Fibroblast of lung (primary cell): ENCODE data around the gene TAS1R3. TPM values are rescaled to one million over a fixed set of nuclear protein-coding genes. Genes with fewer than 3 reads are reported as not detected.

Experiments used
- DNase-seq, 2 donors: peaks; one replicate each; pipeline versions ENCODE4 v3.0.0 to v3.0.0-alpha.2; 2010; ENCODE audit warnings: low read depth in 2 of 2
- H2AFZ ChIP-seq: 2 replicates; pipeline ENCODE4 v1.5.1; 2012; ENCODE audit warnings: low read length, control low read depth, inconsistent platforms
- H3K27ac ChIP-seq: 2 replicates; pipeline ENCODE4 v1.5.1; 2011; ENCODE audit warnings: low read length, control low read depth; ENCODE audit not compliant: insufficient read depth
- H3K27me3 ChIP-seq: 2 replicates; pipeline ENCODE4 v1.5.1; 2011; ENCODE audit warnings: mild to moderate bottlenecking, low read length; ENCODE audit not compliant: control insufficient read depth, insufficient read depth
- H3K36me3 ChIP-seq: 2 replicates; pipeline ENCODE4 v1.5.1; 2011; ENCODE audit warnings: low read length; ENCODE audit not compliant: control insufficient read depth, insufficient read depth
- H3K4me1 ChIP-seq: 2 replicates; pipeline ENCODE4 v1.5.1; 2011; ENCODE audit warnings: low read length; ENCODE audit not compliant: control insufficient read depth, insufficient read depth; ENCODE audit errors: extremely low read depth
- H3K4me2 ChIP-seq: 2 replicates; pipeline ENCODE4 v1.5.1; 2011; ENCODE audit warnings: low read length, control low read depth; ENCODE audit not compliant: insufficient read depth; ENCODE audit errors: extremely low read depth
- H3K4me3 ChIP-seq, 4 experiments: fragments of 200-600 bp in 1 of 4; sonication (generic) in 1 of 4; replicated peaks in 1 of 4; 2 replicates each; pipeline ENCODE4 v1.5.1; 2011 to 2016; ENCODE audit warnings: low read length in 4 of 4, low read depth in 3 of 4, mild to moderate bottlenecking in 3 of 4, control low read depth in 2 of 4, inconsistent platforms in 1 of 4, mixed read lengths in 1 of 4; ENCODE audit not compliant: insufficient read depth in 1 of 4; ENCODE audit errors: control extremely low read depth in 1 of 4
- H3K79me2 ChIP-seq: 2 replicates; pipeline ENCODE4 v1.5.1; 2012; ENCODE audit warnings: mild to moderate bottlenecking, low read length, inconsistent platforms; ENCODE audit not compliant: control insufficient read depth, insufficient read depth
- H3K9ac ChIP-seq: 2 replicates; pipeline ENCODE4 v1.5.1; 2011; ENCODE audit warnings: mild to moderate bottlenecking, low read length, control low read depth; ENCODE audit not compliant: insufficient read depth
- H3K9me3 ChIP-seq: 2 replicates; pipeline ENCODE4 v1.5.1; 2012; ENCODE audit warnings: low read depth, low read length; ENCODE audit not compliant: control insufficient read depth, insufficient read depth
- H4K20me1 ChIP-seq: 2 replicates; pipeline ENCODE4 v1.5.1; 2011; ENCODE audit warnings: low read length; ENCODE audit not compliant: control insufficient read depth, insufficient read depth; ENCODE audit errors: extremely low read depth
- EZH2 ChIP-seq: IDR thresholded peaks from 2 replicates; pipeline ENCODE4 v1.5.1; 2012; ENCODE audit warnings: low read length, control low read depth, mild to moderate bottlenecking; ENCODE audit errors: missing control alignments
- polyA plus RNA-seq, 2 donors: library from polyadenylated mRNA; depleted of rRNA in 1 of 2; stranded (reverse) in 1 of 2; unstranded in 1 of 2; fragments of >200 nt; gene quantifications; 2 replicates each; pipeline ENCODE4 v1.2.1, GENCODE V29; 2011 to 2012; ENCODE audit warnings: missing spikeins in 1 of 2
- total RNA-seq: library from RNA; depleted of rRNA; stranded (reverse); fragments of >200 nt; gene quantifications from 2 replicates; pipeline ENCODE4 v1.2.1, GENCODE V29; 2014
- TF ChIP-seq, protein P1 (sequence below), 2 donors: IDR thresholded peaks in 1 of 2; conservative IDR thresholded peaks in 1 of 2; 1 replicate in 1 of 2; 2 replicates in 1 of 2; pipeline ENCODE4 v1.5.1; 2011 to 2012; ENCODE audit warnings: low read length in 2 of 2, control low read depth in 1 of 2, inconsistent platforms in 1 of 2, low read depth in 1 of 2, mild to moderate bottlenecking in 1 of 2

Gene TAS1R3
- total and polyA plus RNA-seq, 2 donors (not counting 1 experiment from before 2014, with no cell fraction given): 0.02 to 0.17 TPM

DNA sequence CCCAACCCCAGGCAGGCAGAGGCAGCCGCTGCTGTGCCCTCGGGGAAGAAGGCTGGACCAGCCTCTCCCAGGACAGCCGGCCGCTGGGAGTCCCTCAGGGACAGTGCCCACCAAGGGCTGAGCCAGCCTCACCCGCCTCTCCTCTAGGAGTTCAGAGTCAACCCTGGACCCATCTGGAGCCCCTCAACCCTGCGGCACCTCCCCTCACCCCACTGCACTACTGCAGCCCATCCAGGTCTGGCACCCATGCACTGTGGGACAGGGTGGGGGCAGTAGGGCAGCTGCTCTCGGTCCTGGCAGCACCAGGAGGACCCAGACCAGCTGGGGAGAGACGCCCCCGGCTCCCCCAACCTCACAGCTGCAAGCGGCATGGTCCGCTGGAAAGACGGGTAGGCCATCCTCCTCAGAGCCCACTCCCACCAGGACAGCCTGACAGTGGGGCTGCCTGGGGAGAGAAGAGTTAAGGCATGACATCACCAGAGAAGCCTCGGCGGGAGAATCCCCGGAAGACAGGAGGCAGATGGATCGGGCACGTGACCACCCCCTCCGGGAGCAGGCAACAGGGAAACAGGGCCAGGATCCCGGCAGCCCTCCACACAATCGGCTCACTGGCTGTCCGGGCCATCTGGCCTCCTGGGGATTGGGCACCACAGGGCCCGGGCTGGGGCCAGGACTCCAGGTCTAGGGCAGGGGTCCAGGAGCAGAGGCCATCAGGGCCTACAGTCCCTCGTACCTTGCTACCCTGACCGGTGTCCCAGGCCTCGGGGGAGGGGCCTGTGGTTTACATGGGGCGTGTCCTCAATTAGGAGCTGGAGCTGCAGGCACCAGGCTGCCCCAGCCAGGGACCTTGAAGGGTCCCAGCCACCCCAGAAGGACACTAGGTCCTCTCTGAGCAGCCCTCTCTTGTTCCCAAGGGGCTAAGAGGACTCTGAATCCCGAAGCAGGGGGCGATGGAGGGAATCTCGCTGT lies 26.5 kb upstream of the TAS1R3 start:
- Histone ChIP-seq H3K4me1 (peaks cover 21% of the 10 kb centered on the region), H3K4me2 (peak overlapping the region; percentile 99), H3K4me3 (peak overlapping the region; percentile 31 to 84 (median 78)), H3K27me3 (no peaks in the 10 kb centered on the region), H3K27ac (peak overlapping the region; percentile 39), H4K20me1 (no peaks in the 10 kb centered on the region), H3K36me3 (peaks cover 12% of the 10 kb centered on the region), H3K79me2 (peaks cover 46% of the 10 kb centered on the region), H2AFZ (no peak overlapping the region), H3K9ac (peak overlapping the region; percentile 39), H3K9me3 (no peaks in the 10 kb centered on the region)
- no peak for TF ChIP-seq EZH2
- TF ChIP-seq, protein P1, sequence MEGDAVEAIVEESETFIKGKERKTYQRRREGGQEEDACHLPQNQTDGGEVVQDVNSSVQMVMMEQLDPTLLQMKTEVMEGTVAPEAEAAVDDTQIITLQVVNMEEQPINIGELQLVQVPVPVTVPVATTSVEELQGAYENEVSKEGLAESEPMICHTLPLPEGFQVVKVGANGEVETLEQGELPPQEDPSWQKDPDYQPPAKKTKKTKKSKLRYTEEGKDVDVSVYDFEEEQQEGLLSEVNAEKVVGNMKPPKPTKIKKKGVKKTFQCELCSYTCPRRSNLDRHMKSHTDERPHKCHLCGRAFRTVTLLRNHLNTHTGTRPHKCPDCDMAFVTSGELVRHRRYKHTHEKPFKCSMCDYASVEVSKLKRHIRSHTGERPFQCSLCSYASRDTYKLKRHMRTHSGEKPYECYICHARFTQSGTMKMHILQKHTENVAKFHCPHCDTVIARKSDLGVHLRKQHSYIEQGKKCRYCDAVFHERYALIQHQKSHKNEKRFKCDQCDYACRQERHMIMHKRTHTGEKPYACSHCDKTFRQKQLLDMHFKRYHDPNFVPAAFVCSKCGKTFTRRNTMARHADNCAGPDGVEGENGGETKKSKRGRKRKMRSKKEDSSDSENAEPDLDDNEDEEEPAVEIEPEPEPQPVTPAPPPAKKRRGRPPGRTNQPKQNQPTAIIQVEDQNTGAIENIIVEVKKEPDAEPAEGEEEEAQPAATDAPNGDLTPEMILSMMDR (conservative IDR thresholded peaks at IDR 0.05 in 1 of 2, IDR thresholded peaks at IDR 0.05 in 1 of 2; ENCODE audit: low read depth in 1 of 2, low read length in 2 of 2): no peak
- DNase-seq: peak; percentile 73 to 79

DNA sequence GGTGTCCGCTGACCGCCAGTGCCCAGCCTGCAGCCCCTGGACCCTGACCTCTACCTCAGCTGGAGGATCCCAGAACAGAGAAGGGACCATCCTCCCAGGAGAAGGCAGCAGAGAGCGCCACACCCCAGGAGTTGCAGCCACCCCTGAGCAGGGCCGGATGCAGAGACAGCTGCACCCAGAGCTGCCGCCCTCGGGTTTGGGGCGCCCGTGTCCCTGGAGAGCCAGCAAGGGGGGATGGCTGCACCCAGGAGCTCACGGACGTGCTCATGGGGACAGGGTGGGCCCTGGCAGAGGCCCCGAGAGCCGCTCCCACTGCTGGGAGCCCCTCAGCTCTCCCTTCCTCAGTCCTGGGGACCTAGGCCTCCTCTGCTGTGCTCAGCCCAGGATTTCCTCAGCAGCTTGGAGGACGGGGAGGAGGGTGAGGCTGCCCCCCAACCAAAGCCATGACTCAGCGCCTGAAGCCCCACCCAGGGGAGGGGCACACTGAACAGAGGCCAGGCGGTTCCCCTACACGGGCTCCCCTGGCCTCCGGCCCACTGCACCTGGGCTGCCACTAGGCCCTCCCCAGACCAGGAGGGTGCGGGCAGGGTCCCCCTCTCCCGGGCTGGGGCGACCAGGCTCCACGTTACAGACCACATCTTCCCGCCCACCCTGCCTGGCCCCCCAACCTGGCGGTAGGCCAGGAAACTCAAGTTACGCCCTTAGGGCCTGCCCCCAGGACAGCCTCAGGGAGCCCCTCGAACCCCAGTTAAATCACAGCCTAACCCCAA lies 25.6 kb upstream of the TAS1R3 start:
- Histone ChIP-seq H3K79me2 (peaks cover 48% of the 10 kb centered on the region), H3K4me3 (peak overlapping the region; percentile 66 to 84 (median 78)), H3K4me2 (peak overlapping the region; percentile 99), H3K9me3 (no peaks in the 10 kb centered on the region), H3K27me3 (no peaks in the 10 kb centered on the region), H2AFZ (no peak overlapping the region), H3K9ac (peak overlapping the region; percentile 48), H3K36me3 (peaks cover 13% of the 10 kb centered on the region), H3K27ac (peak overlapping the region; percentile 39), H3K4me1 (peaks cover 23% of the 10 kb centered on the region), H4K20me1 (no peaks in the 10 kb centered on the region)
- peak; percentile 73 to 80 for DNase-seq
- TF ChIP-seq, protein P1 (conservative IDR thresholded peaks at IDR 0.05 in 1 of 2, IDR thresholded peaks at IDR 0.05 in 1 of 2; ENCODE audit: low read depth in 1 of 2, low read length in 2 of 2): no peak
- TF ChIP-seq EZH2: no peak
